GM12801 (cell line): ENCODE measurements around the gene COX8A.

Source experiments
- CTCF ChIP-seq: IDR thresholded peaks from one replicate; pipeline ENCODE4 v1.5.1; 2011; ENCODE audit warnings: control low read depth; ENCODE audit not compliant: insufficient read length; ENCODE audit errors: extremely low read depth

Gene COX8A

GRCh38 chr11:63979426-63979825 lies 5.0 kb downstream of the COX8A start:
- no peak for TF ChIP-seq CTCF

- no peak for TF ChIP-seq CTCF
Measured at GRCh38 chr11:63985812-63986155, 11.4 kb downstream of the COX8A start.

- TF ChIP-seq CTCF = no peak
Measured at GRCh38 chr11:63986156-63986931, 11.9 kb downstream of the COX8A start, which contains the start of gene OTUB1. TSS of gene OTUB1 (plus strand) at chr11:63986438. CDS start at chr11:63986457, 19 bp downstream.

GRCh38 chr11:63986932-63987513 lies 12.6 kb downstream of the COX8A start:
- no peak for TF ChIP-seq CTCF

GRCh38 chr11:63991558-63991957 lies 17.1 kb downstream of the COX8A start:
- TF ChIP-seq CTCF = no peak

- TF ChIP-seq CTCF = no peak
Measured at GRCh38 chr11:63993100-63993499, 18.7 kb downstream of the COX8A start.

GRCh38 chr11:63993993-63994392 lies 19.6 kb downstream of the COX8A start:
- TF ChIP-seq CTCF = no peak
